Skin of body (tissue), 3 donors: ENCODE data around the gene HOXD10. TPM values are rescaled to one million over a fixed set of nuclear protein-coding genes. Genes with fewer than 3 reads are reported as not detected.
A peak's percentile ranks its signal among the peaks of the same experiment; 100 is the strongest.

Experiments used
- DNase-seq: peaks from one replicate; lab custom pipeline; 2025; lab: John Stamatoyannopoulos, UW
- small RNA-seq: library from RNA; depleted of rRNA; stranded (forward); fragments of <200 nt; gene quantifications from one replicate; pipeline ENCODE3, GENCODE V24; 2014; ENCODE audit warnings: low replicate concordance
- total RNA-seq: library from RNA; depleted of rRNA; stranded (reverse); fragments of >200 nt; gene quantifications from one replicate; pipeline ENCODE4 v1.2.3, GENCODE V29; 2014

The HOXD10 gene
- total RNA-seq, 1 donor from 2014 or later = 1.8 TPM

- no peak for DNase-seq
These were observed 46.5 kb downstream of the HOXD10 start for GRCh38 chr2:176162911-176163671.

- no peak for DNase-seq
These were observed 47.1 kb downstream of the HOXD10 start for GRCh38 chr2:176163672-176164056.

GRCh38 chr2:176164201-176164600 lies 47.6 kb downstream of the HOXD10 start:
- no peak for DNase-seq

GRCh38 chr2:176164611-176165369 lies 48.2 kb downstream of the HOXD10 start:
- no peak for DNase-seq

- DNase-seq = no peak
These were observed 48.9 kb downstream of the HOXD10 start for GRCh38 chr2:176165370-176166050.

GRCh38 chr2:176166272-176166671 lies 49.7 kb downstream of the HOXD10 start:
- DNase-seq = no peak

GRCh38 chr2:176167398-176167797 lies 50.8 kb downstream of the HOXD10 start:
- DNase-seq = no peak

GRCh38 chr2:176169181-176169580 lies 52.6 kb downstream of the HOXD10 start:
- no peak for DNase-seq

Small RNAs within 50 kb of the gene (small RNA-seq; reads per million reads assigned to genes)
- gene MIR10B = 61,771 reads per million, percentile 100 among the genes with 10 or more reads in this experiment

Other genes with a start within 250 kb of the HOXD10 start
- 27.2 TPM for gene LNPK, start 114.5 kb upstream of the HOXD10 start, total RNA-seq
- gene EVX2, start 32.8 kb upstream of the HOXD10 start, total RNA-seq = not detected
- gene HOXD13, start 24.1 kb upstream of the HOXD10 start, total RNA-seq = not detected
- gene HOXD12, start 17.0 kb upstream of the HOXD10 start, total RNA-seq = not detected
- gene HOXD11, start 9.5 kb upstream of the HOXD10 start, total RNA-seq = not detected
- 4.7 TPM for gene HOXD9, start 5.9 kb downstream of the HOXD10 start, total RNA-seq
- gene HOXD8, start 12.9 kb downstream of the HOXD10 start, total RNA-seq = 17.0 TPM
- gene HOXD4, start 34.8 kb downstream of the HOXD10 start, total RNA-seq = 5.4 TPM
- gene HOXD3, start 40.5 kb downstream of the HOXD10 start, total RNA-seq = 9.7 TPM
- 0.30 TPM for gene HOXD1, start 71.9 kb downstream of the HOXD10 start, total RNA-seq
- gene MTX2, start 152.7 kb downstream of the HOXD10 start, total RNA-seq = 24.3 TPM